OCI-LY1 (cell line): ENCODE measurements around the gene PYGB.

Experiments
- H2AFZ ChIP-seq: fragments of 200-600 bp; sonication (generic), shearing (Covaris generic); 2 replicates; pipeline ENCODE4 v1.6.0; 2014; ENCODE audit warnings: antibody characterized with exemption, mild to moderate bottlenecking, low read length
- H3F3A ChIP-seq: fragments of 200-600 bp; sonication (generic), shearing (Covaris generic); 2 replicates; pipeline ENCODE4 v1.6.0; 2014; ENCODE audit warnings: mild to moderate bottlenecking, antibody characterized with exemption, low read length, moderate library complexity; ENCODE audit not compliant: insufficient read depth
- H3K27ac ChIP-seq: fragments of 200-600 bp; sonication (generic); 2 replicates; pipeline ENCODE4 v1.5.1; 2014; ENCODE audit warnings: low read length, mixed run types, mild to moderate bottlenecking, low read depth; ENCODE audit not compliant: poor library complexity, severe bottlenecking
- H3K27me3 ChIP-seq: fragments of 200-600 bp; sonication (generic); 2 replicates; pipeline ENCODE4 v1.6.0; 2014; ENCODE audit warnings: antibody characterized with exemption, mild to moderate bottlenecking, low read length, moderate library complexity; ENCODE audit not compliant: insufficient read depth
- H3K36me3 ChIP-seq: fragments of 200-600 bp; sonication (generic); 2 replicates; pipeline ENCODE4 v1.6.1; 2014; ENCODE audit warnings: mild to moderate bottlenecking, antibody characterized with exemption, low read length, moderate library complexity, mixed read lengths; ENCODE audit not compliant: insufficient read depth
- H3K4me1 ChIP-seq: fragments of 200-600 bp; sonication (generic); 2 replicates; pipeline ENCODE4 v1.5.1; 2014; ENCODE audit warnings: mild to moderate bottlenecking, low read length, moderate library complexity; ENCODE audit not compliant: insufficient read depth, severe bottlenecking
- H3K4me2 ChIP-seq: fragments of 200-600 bp; sonication (generic), shearing (Covaris generic); 2 replicates; pipeline ENCODE4 v1.6.1; 2014; ENCODE audit warnings: low read length
- H3K4me3 ChIP-seq: fragments of 200-600 bp; sonication (generic); 2 replicates; pipeline ENCODE4 v1.5.1; 2014; ENCODE audit warnings: low read length, low read depth, mild to moderate bottlenecking, mixed read lengths; ENCODE audit not compliant: poor library complexity, severe bottlenecking
- H3K79me2 ChIP-seq: fragments of 200-600 bp; shearing (Covaris generic); 2 replicates; pipeline ENCODE4 v1.6.1; 2016; ENCODE audit warnings: mixed run types, low read length, mixed read lengths; ENCODE audit not compliant: insufficient read depth
- H3K9ac ChIP-seq: fragments of 200-600 bp; sonication (generic), shearing (Covaris generic); 2 replicates; pipeline ENCODE4 v1.6.1; 2014; ENCODE audit warnings: mild to moderate bottlenecking, low read length, mixed read lengths
- H3K9me2 ChIP-seq: fragments of 200-600 bp; sonication (generic), shearing (Covaris generic); 2 replicates; pipeline ENCODE4 v1.6.1; 2014; ENCODE audit warnings: low read depth, mild to moderate bottlenecking, low read length, mixed read lengths
- H3K9me3 ChIP-seq: fragments of 200-600 bp; shearing (Covaris generic); 2 replicates; pipeline ENCODE4 v1.6.1; 2014; ENCODE audit warnings: low read length, mixed read lengths
- H4K20me1 ChIP-seq: fragments of 200-600 bp; sonication (generic), shearing (Covaris generic); 2 replicates; pipeline ENCODE4 v1.6.0; 2016; ENCODE audit warnings: mild to moderate bottlenecking, low read length; ENCODE audit not compliant: insufficient read depth
- CTCF ChIP-seq: fragments of 200-600 bp; sonication (generic), shearing (Covaris generic); IDR thresholded peaks from 2 replicates; pipeline ENCODE4 v1.5.1; 2017; ENCODE audit warnings: mild to moderate bottlenecking, antibody characterized with exemption, low read length, moderate library complexity, mixed read lengths
- EZH2 ChIP-seq: fragments of 200-600 bp; sonication (generic), shearing (Covaris generic); IDR thresholded peaks from 2 replicates; pipeline ENCODE4 v1.8.0; 2017; ENCODE audit warnings: borderline replicate concordance, mixed run types, mild to moderate bottlenecking, antibody characterized with exemption, low read length, moderate library complexity, mixed read lengths

Gene PYGB

GRCh38 chr20:25314497-25315417, 66.9 kb downstream of the PYGB start:
- Histone ChIP-seq H3K9me3 (no peaks in the 10 kb centered on the region), H3K9ac (no peak overlapping the region), H3K36me3 (peaks cover 5% of the 10 kb centered on the region; the same call in 1 of the 2 replicates), H3F3A (0 out of 2 replicates have a peak, but pooled peaks cover 4% of the 10 kb centered on the region), H3K27me3 (no peaks in the 10 kb centered on the region), H2AFZ (no peak overlapping the region), H3K9me2 (no peaks in the 10 kb centered on the region), H4K20me1 (no peaks in the 10 kb centered on the region), H3K27ac (no peak overlapping the region), H3K79me2 (no peaks in the 10 kb centered on the region), H3K4me3 (no peak overlapping the region), H3K4me1 (peaks cover 43% of the 10 kb centered on the region), H3K4me2 (no peak overlapping the region)
- TF ChIP-seq EZH2 (no peak), CTCF (no peak)

- Histone ChIP-seq H3K9ac (no peak overlapping the region), H4K20me1 (no peaks in the 10 kb centered on the region), H3K4me1 (peaks cover 43% of the 10 kb centered on the region), H3K9me3 (no peaks in the 10 kb centered on the region), H3K27me3 (no peaks in the 10 kb centered on the region), H3K36me3 (peaks cover 5% of the 10 kb centered on the region; the same call in 1 of the 2 replicates), H3F3A (0 out of 2 replicates have a peak, but pooled peaks cover 4% of the 10 kb centered on the region), H3K4me3 (no peak overlapping the region), H2AFZ (no peak overlapping the region), H3K9me2 (no peaks in the 10 kb centered on the region), H3K79me2 (no peaks in the 10 kb centered on the region), H3K4me2 (no peak overlapping the region), H3K27ac (no peak overlapping the region)
- TF ChIP-seq CTCF, result no peak
These were observed 67.7 kb downstream of the PYGB start for GRCh38 chr20:25315418-25316210.

GRCh38 chr20:25316506-25317190, 68.8 kb downstream of the PYGB start:
- Histone ChIP-seq H3K4me2 (no peak overlapping the region), H3K27me3 (no peaks in the 10 kb centered on the region), H3K27ac (peak overlapping the region; percentile 99)

More at GRCh38 chr20:25316506-25317190, 68.8 kb downstream of the PYGB start:
- Histone ChIP-seq H3K4me1 (peaks cover 46% of the 10 kb centered on the region), H3K4me3 (no peak overlapping the region), H3K9ac (no peak overlapping the region), H3F3A (0 out of 2 replicates have a peak, but pooled peaks cover 4% of the 10 kb centered on the region), H3K9me3 (no peaks in the 10 kb centered on the region), H4K20me1 (no peaks in the 10 kb centered on the region), H3K79me2 (no peaks in the 10 kb centered on the region), H2AFZ (no peak overlapping the region), H3K36me3 (peaks cover 5% of the 10 kb centered on the region; the same call in 1 of the 2 replicates), H3K9me2 (no peaks in the 10 kb centered on the region)
- TF ChIP-seq CTCF (no peak), EZH2 (no peak)
